Hepatocyte (in vitro differentiated cells): Measurements from ENCODE around the gene SIK3.

ENCODE experiments used
- EZH2 ChIP-seq: fragments of 200-600 bp; sonication (generic); IDR thresholded peaks from 2 replicates; pipeline ENCODE4 v1.6.1; 2016; ENCODE audit warnings: antibody characterized with exemption, mild to moderate bottlenecking, borderline replicate concordance
- EZH2phosphoT487 ChIP-seq: fragments of 200-600 bp; sonication (generic); IDR thresholded peaks from one replicate; pipeline ENCODE4 v1.6.1; 2018; ENCODE audit warnings: antibody characterized with exemption, mild to moderate bottlenecking, low read depth, moderate library complexity; ENCODE audit not compliant: unreplicated experiment, severe bottlenecking
- TF ChIP-seq, protein P1 (sequence below): fragments of 200-600 bp; sonication (generic); IDR thresholded peaks from 2 replicates; pipeline ENCODE4 v1.5.1; 2016; ENCODE audit warnings: antibody characterized with exemption, mild to moderate bottlenecking; ENCODE audit not compliant: poor library complexity

DNA sequence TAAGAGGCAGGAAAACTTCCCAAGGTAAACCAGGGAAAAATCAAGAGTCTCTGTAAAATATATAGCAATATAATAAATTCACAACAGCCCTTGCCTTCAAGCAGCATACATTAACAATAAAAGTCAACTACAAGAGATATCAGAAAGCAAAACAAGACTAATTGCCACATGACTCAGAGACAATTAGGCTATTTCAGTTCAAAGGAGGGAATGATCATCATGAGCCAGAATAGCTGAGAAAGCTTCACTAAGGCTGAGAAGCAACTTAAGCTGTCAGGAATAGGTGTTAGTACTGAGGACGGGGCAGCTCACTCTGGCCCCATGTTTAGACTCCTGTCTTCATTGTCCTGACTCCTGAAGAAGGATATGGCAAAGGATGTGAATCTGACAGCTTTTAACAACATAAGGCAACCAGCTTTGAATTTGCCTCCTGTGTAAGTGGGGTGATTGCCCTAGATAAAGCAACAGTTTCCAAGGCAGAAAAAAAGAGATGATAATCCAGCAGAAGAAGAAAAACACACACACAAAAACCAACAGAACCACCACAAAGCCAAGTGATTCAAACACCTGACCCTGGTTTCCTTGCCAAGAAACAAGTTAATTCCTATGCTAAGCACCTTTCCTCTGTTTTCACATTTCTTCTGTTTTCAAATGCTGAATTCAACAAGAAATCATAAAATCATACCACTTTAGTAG, 60.8 kb downstream of the SIK3 start:
- TF ChIP-seq, protein P1, sequence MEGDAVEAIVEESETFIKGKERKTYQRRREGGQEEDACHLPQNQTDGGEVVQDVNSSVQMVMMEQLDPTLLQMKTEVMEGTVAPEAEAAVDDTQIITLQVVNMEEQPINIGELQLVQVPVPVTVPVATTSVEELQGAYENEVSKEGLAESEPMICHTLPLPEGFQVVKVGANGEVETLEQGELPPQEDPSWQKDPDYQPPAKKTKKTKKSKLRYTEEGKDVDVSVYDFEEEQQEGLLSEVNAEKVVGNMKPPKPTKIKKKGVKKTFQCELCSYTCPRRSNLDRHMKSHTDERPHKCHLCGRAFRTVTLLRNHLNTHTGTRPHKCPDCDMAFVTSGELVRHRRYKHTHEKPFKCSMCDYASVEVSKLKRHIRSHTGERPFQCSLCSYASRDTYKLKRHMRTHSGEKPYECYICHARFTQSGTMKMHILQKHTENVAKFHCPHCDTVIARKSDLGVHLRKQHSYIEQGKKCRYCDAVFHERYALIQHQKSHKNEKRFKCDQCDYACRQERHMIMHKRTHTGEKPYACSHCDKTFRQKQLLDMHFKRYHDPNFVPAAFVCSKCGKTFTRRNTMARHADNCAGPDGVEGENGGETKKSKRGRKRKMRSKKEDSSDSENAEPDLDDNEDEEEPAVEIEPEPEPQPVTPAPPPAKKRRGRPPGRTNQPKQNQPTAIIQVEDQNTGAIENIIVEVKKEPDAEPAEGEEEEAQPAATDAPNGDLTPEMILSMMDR = no peak
- TF ChIP-seq EZH2 (no peak), EZH2phosphoT487 (no peak)
